Stimulated activated naive CD8-positive, alpha-beta T cell treated with anti-CD3 and anti-CD28 coated beads, Interleukin-15, Interleukin-2, amounts not matched to agents 100 ng/mL and 50 ng/mL, for 24 hours (primary cell): ENCODE measurements around the gene RINT1.
A peak's percentile ranks its signal among the peaks of the same experiment; 100 is the strongest.
"Not testable (repeated sequence)": the region's sequence is repeated elsewhere in the genome, so short reads cannot be mapped to it uniquely, and the experiment has no call there.

Source experiments
- H3K27ac Mint-ChIP-seq: one replicate; pipeline ENCODE4 v1.8.0; 2021; ENCODE audit warnings: mild to moderate bottlenecking, mixed read lengths
- H3K27me3 Mint-ChIP-seq: one replicate; pipeline ENCODE4 v1.8.0; 2021; ENCODE audit warnings: mixed read lengths
- H3K36me3 Mint-ChIP-seq: one replicate; pipeline ENCODE4 v1.8.0; 2021; ENCODE audit warnings: low read depth, mixed read lengths
- H3K4me1 Mint-ChIP-seq: one replicate; pipeline ENCODE4 v1.8.0; 2021; ENCODE audit warnings: low read depth, mixed read lengths
- H3K4me3 Mint-ChIP-seq: one replicate; pipeline ENCODE4 v1.8.0; 2021; ENCODE audit warnings: mild to moderate bottlenecking, mixed read lengths
- H3K9me3 Mint-ChIP-seq: one replicate; pipeline ENCODE4 v1.8.0; 2021; ENCODE audit warnings: mixed read lengths

Gene RINT1

DNA sequence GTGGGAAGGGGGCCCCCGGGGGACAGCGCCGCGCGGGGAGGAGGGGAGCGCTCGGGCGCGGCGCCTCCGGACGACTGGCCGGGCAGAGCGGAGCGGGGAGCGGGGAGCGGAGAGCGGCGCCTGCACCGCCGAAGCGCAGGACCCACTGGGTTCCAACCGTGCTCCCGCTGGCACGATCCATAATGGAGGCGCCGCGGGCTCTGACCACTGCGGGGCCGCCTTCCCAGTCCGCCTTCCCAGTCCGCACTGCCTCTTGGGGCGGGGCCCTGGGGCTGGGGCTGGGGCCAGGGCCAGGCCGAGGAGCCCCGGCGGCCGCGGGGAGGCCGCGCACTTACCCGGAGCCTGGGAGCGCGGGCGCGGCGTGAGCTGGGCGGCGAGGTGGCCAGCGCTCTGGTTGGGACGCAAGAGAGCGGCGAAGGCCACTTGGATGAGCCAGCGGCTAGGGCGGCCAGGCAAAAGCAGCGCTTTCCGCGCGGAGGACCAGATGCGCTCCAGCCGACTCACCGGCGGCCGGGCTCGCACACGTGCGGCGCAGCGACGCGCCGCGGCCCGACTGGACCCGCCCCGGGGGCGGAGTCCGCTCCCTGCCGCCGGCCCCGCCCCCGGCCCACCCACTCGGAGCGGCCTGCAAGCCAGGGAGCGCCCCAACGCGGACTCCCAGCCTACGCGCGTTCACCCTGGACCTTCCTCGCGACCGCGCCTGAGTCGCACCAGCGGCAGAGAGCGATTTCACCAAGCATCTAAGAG lies 10.1 kb upstream of the RINT1 start, which contains the start of gene PUS7:
PUS7 (minus strand) TSS at position 555 of the 747 bp plus-strand sequence. CDS start 13,759 bp downstream, outside the sequence.
- no peaks in the 10 kb centered on the region for H3K9me3 Mint-ChIP-seq
- H3K4me1 Mint-ChIP-seq: peaks cover 19% of the 10 kb centered on the region
- peaks cover 20% of the 10 kb centered on the region for H3K36me3 Mint-ChIP-seq
- peak within 1 kb of the TSS; percentile 97 for H3K4me3 Mint-ChIP-seq
- no peaks in the 10 kb centered on the region for H3K27me3 Mint-ChIP-seq
- peak within 1 kb of the TSS; percentile 96 for H3K27ac Mint-ChIP-seq

DNA sequence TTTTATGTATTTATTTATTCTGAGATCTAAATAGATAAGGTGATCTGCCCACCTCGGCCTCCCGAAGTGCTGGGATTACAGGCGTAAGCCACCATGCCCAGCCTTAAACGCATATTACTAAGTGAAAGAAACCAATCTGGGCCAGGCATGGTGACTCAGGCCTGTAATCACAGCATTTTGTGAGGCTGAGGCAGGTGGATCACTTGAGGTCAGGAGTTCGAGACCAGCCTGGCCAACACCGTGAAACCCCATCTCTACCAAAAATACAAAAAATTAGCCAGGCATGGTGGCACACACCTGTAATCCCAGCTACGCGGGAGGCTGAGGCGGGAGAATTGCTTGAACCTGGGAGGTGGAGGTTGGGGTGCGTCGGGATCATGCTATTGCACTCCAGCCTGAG lies 7.6 kb upstream of the RINT1 start:
- H3K4me3 Mint-ChIP-seq, H3K27ac Mint-ChIP-seq, H3K36me3 Mint-ChIP-seq, H3K9me3 Mint-ChIP-seq, H3K27me3 Mint-ChIP-seq: not testable (repeated sequence)
- H3K4me1 Mint-ChIP-seq: peaks cover 17% of the 10 kb centered on the region

DNA sequence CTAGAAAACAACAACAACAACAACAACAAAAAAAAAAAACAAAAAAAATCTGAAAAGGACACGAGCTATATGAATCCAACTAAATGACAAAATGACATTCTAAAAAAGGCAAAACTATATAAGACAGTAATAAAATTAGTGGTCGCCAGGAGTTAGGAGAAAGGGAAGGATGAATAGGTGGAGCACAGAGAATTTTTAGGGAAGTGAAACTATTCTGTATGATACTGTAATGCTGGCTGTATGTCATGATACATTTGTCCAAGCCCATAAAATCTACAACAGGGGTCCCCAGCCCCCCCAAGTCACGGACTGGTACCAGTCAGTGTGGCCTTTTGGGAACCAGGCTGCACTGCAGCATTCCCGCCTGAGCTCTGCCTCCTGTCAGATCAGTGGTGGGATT lies 7.2 kb upstream of the RINT1 start:
- peaks cover 12% of the 10 kb centered on the region for H3K4me1 Mint-ChIP-seq
- H3K27me3 Mint-ChIP-seq: no peaks in the 10 kb centered on the region
- peaks cover 1% of the 10 kb centered on the region for H3K36me3 Mint-ChIP-seq
- no peak overlapping the region for H3K27ac Mint-ChIP-seq
- H3K9me3 Mint-ChIP-seq: no peaks in the 10 kb centered on the region
- H3K4me3 Mint-ChIP-seq: no peak overlapping the region

DNA sequence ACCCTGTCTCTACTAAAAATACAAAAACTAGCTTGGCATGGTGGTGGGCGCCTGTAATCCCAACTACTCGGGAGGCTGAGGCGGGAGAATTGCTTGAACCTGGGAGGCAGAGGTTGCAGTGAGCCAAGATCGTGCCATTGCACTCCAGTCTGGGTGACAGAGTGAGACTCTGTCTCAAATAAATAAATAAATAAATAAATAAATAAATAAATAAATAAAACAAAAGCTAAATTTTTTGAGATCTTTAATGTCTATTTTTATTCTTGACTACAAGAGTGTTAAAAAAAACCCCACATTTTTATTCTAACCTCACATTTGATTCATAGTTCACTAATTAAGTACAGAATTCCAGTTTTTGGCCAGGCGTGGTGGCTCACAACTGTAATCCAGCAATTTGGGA lies 4.3 kb upstream of the RINT1 start:
- not testable (repeated sequence) for H3K9me3 Mint-ChIP-seq, H3K36me3 Mint-ChIP-seq, H3K4me3 Mint-ChIP-seq, H3K27ac Mint-ChIP-seq, H3K4me1 Mint-ChIP-seq, H3K27me3 Mint-ChIP-seq

DNA sequence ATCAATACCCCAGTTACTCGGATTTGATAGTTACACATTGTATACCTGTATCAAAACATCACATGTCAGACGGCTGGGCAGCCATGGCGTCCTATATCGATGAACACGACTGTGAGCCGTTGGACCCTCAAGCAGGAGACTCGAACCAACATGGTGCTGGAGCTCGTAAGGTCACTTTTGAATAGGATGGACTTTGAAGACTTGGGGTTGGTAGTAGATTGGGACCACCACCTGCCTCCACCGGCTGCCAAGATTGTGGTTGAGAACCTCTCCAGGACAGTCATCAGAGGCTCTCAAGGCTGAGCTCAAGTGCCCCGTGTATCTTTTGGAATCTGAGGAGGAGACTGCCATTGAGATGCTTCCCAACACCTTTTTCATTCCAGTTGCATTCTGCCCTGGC lies 1.9 kb upstream of the RINT1 start:
- H3K4me3 Mint-ChIP-seq: peak overlapping the region; percentile 35
- H3K9me3 Mint-ChIP-seq: no peaks in the 10 kb centered on the region
- peaks cover 5% of the 10 kb centered on the region for H3K36me3 Mint-ChIP-seq
- no peak overlapping the region for H3K27ac Mint-ChIP-seq
- peaks cover 25% of the 10 kb centered on the region for H3K4me1 Mint-ChIP-seq
- no peaks in the 10 kb centered on the region for H3K27me3 Mint-ChIP-seq

DNA sequence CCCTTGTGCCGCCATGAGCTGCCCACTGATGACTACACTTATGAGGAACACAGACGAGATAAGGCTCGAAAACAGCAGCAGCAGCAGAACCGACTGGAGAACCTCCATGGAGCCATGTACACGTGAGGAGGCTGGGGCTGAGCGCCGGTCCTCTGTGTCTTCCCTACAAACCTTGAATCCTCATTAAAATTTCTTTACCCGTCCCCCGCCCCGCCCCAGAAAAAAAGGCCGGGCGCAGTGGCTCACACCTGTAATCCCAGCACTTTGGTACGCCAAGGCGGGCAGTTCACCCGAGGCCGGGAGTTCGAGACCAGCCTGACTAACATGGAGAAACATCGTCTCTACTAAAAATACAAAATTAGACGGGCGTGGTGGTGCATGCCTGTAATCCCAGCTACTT lies 1.5 kb upstream of the RINT1 start:
- Mint-ChIP-seq H3K27me3 (no peaks in the 10 kb centered on the region), H3K4me1 (peaks cover 25% of the 10 kb centered on the region), H3K9me3 (no peaks in the 10 kb centered on the region), H3K4me3 (peak overlapping the region; percentile 35), H3K27ac (no peak overlapping the region), H3K36me3 (peaks cover 5% of the 10 kb centered on the region)

DNA sequence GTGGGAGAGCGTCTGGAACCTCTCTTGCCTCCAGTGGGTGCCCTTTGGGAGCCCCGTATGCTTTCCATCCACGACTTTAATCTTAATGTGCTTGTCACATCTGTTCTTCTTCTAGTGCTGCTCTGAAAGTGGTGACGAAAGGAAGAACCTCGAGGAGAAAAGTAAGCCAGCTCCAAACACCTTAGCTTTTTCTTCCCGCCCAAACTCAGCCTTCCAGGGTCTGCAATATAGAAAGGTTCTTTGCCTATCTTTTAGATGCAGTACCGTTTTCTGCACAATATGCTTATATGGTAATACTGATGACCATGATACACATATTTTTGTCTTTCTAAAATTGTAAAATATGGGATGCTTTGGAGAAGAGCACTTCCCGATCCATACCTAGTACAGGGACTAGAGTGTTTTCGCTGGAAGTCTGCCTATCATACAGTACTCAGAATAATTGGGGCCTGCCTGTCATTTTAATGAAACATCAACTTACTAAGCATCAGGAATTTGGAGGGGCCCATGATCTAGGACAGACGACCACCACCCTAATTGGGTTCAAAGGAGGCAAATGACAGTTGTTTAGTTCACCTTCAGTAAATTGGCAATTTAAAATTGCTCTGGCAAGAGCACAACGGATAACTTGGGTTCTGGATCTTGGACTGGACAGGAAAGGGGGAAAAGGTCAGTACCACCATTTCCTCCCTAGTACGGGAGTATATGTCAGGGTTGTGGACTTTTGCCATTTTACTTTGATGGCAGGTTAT lies 884 bp downstream of the RINT1 start:
- H3K4me1 Mint-ChIP-seq: peaks cover 25% of the 10 kb centered on the region
- H3K9me3 Mint-ChIP-seq: no peaks in the 10 kb centered on the region
- peak overlapping the region; percentile 95 for H3K27ac Mint-ChIP-seq
- H3K4me3 Mint-ChIP-seq: peak overlapping the region; percentile 93
- H3K36me3 Mint-ChIP-seq: peaks cover 15% of the 10 kb centered on the region
- H3K27me3 Mint-ChIP-seq: no peaks in the 10 kb centered on the region

DNA sequence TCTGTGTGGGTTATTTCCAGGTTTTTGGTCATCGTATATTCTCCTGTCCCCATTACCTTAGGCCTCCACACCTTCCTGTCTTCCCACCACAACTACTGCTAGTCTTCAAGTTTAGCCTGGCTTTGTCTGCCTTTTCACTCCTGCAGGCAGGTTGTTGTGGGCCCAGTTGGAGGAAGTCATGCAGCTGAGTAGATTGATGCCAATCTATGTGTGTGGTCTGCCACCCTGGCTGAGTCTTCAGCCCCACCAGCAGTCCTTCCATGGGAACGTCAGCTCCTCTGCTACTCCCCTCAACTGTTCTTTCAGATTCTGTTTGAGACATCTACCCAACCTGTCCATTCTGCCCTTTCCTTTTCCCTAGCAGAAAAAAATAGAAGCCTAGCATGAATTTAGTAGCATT lies 6.3 kb downstream of the RINT1 start:
- Mint-ChIP-seq H3K27me3 (no peaks in the 10 kb centered on the region), H3K4me1 (peaks cover 19% of the 10 kb centered on the region), H3K27ac (no peak overlapping the region), H3K36me3 (peaks cover 42% of the 10 kb centered on the region), H3K4me3 (no peak overlapping the region), H3K9me3 (no peaks in the 10 kb centered on the region)

DNA sequence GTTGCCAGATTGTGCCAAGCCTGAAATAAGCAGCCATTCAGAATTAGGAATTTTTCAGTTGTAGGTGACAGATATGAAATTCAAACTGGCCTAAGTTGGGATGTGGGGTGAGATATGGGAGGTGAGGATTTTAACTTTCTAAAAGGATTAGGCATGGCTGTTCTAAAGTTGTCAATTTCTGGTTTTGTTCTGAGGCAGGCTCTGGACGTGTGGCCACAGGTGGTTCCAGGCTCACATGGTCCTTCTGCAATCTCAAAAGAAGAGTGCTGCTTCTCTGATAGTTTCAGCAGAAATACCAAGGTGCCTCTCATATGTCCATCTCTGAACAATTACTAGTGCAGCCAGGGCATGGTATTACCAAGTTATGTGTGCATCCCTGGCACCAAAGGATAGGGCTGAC lies 27.9 kb downstream of the RINT1 start:
- Mint-ChIP-seq H3K27ac (no peak overlapping the region), H3K4me1 (no peaks in the 10 kb centered on the region), H3K4me3 (no peak overlapping the region), H3K36me3 (peaks cover 50% of the 10 kb centered on the region), H3K27me3 (no peaks in the 10 kb centered on the region), H3K9me3 (no peaks in the 10 kb centered on the region)

DNA sequence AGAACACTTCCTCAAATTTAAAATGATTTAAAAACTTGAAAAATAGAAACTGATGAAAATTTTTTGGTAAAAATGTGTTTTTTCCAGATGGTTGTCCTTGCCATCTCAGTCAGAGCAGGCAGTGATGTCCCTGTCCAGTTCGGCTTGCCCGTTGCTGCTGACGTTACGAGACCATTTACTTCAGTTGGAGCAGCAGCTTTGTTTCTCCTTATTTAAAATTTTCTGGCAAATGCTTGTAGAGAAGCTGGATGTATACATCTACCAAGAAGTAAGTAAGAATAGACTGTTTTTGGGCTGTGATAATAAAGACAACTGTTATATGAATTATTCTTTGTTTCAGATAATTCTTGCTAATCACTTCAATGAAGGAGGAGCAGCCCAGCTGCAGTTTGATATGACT lies 33.2 kb downstream of the RINT1 start:
- Mint-ChIP-seq H3K27me3 (no peaks in the 10 kb centered on the region), H3K36me3 (peaks cover 46% of the 10 kb centered on the region), H3K27ac (no peak overlapping the region), H3K4me3 (no peak overlapping the region), H3K4me1 (no peaks in the 10 kb centered on the region), H3K9me3 (no peaks in the 10 kb centered on the region)

DNA sequence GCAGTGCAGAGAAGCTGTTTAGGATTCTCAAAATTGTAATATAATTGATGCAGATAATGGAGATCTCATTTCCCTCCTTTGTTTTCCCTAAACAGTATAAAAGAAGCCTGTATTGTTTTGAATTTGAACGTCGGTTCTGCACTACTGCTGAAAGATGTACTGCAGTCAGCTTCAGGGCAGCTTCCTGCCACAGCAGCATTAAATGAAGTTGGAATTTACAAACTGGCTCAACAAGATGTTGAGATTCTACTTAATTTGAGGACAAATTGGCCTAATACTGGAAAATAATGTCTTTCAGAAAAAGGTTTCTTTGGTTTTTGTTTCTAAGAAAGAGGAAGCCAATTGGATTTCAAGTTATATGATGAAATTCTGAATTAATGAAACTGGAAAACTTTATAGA lies 35.0 kb downstream of the RINT1 start:
- Mint-ChIP-seq H3K4me3 (no peak overlapping the region), H3K9me3 (no peaks in the 10 kb centered on the region), H3K27me3 (no peaks in the 10 kb centered on the region), H3K4me1 (no peaks in the 10 kb centered on the region), H3K36me3 (peaks cover 43% of the 10 kb centered on the region), H3K27ac (no peak overlapping the region)

DNA sequence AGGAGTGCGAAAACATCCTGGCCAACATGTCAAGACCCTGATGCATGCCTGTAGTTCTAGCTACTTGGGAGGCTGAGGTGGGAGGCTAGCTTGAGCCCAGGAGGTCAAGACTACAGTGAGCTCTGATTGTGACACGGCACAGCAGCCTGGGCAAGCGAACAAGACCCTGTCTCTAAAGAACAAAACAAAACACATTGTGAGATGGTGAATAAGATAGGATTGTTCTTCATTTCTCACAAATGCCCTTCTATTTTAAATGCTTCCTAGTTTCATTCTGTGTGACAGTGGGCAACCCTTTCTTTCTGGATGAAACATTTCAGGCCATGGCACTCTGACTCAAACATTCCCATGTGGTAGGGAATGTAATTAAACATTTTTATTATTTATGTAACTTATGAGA lies 35.8 kb downstream of the RINT1 start:
- Mint-ChIP-seq H3K27me3 (no peaks in the 10 kb centered on the region), H3K27ac (peak overlapping the region; percentile 49), H3K36me3 (peaks cover 37% of the 10 kb centered on the region), H3K9me3 (no peaks in the 10 kb centered on the region), H3K4me1 (no peaks in the 10 kb centered on the region), H3K4me3 (no peak overlapping the region)

DNA sequence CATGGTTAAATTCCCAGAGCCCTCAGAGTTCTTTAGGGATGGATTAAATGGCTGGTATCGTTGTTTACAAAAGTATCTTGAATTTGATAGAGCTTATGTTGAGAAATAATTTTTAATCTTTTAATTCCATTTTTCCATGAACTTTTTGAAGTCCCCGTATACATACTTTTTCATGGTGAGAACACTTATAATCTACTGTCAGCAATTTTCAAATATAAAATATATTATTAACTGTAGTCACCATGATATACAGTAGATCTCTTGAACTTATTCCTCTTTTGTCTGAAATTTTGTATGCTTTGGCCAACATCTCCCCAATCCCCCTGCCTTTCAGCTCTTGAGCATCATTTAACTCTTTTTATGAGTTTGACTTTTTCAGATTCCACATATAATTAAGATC lies 39.9 kb downstream of the RINT1 start:
- peaks cover 14% of the 10 kb centered on the region for H3K36me3 Mint-ChIP-seq
- H3K27ac Mint-ChIP-seq: no peak overlapping the region
- H3K4me1 Mint-ChIP-seq: no peaks in the 10 kb centered on the region
- H3K4me3 Mint-ChIP-seq: no peak overlapping the region
- H3K27me3 Mint-ChIP-seq: no peaks in the 10 kb centered on the region
- H3K9me3 Mint-ChIP-seq: no peaks in the 10 kb centered on the region

DNA sequence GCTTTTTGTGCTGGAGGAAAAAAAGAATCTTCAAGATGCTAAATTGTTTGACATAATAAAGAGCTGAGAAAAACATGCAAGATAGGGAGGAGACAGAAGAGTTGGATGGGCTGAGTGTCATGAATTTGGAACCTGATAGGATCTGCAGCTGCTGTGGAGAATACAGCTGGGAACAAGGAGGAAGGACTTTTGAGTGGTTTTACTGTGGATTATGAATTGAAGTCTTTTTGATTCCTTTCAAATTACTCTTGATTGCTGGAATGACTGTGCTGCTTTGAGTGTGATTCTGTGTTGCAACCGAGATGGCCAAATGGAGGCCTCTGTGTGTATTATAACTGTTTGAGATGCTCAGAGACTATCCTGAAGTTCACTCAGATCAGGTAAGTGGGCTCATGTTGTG lies 45.2 kb downstream of the RINT1 start:
- no peak overlapping the region for H3K27ac Mint-ChIP-seq
- H3K4me3 Mint-ChIP-seq: no peak overlapping the region
- no peaks in the 10 kb centered on the region for H3K9me3 Mint-ChIP-seq
- H3K36me3 Mint-ChIP-seq: no peaks in the 10 kb centered on the region
- H3K27me3 Mint-ChIP-seq: peaks cover 6% of the 10 kb centered on the region
- H3K4me1 Mint-ChIP-seq: peaks cover 10% of the 10 kb centered on the region

DNA sequence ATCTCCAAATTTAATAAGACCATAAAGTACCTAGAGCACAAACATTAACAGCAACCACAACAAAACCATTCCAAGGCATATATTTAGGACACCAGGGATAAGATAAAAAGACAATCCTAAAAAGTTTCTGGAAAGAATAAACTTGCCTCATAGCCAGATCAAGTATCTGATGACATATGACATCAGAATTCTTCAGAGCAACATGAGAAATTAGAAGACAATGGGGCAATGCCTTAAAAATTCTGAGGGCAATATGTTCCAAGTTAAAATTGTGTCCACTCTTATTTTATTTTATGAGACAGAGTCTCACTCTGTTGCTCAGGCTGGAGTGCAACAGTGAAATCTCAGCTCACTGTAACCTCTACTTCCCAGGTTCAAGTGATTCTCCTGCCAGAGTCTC lies 46.5 kb downstream of the RINT1 start:
- Mint-ChIP-seq H3K36me3 (no peaks in the 10 kb centered on the region), H3K27ac (no peak overlapping the region), H3K27me3 (peaks cover 8% of the 10 kb centered on the region), H3K9me3 (no peaks in the 10 kb centered on the region), H3K4me1 (peaks cover 10% of the 10 kb centered on the region), H3K4me3 (no peak overlapping the region)
